Caco-2 (cell line): ENCODE measurements around the gene ARMH3. TPM values are rescaled to one million over a fixed set of nuclear protein-coding genes. Genes with fewer than 3 reads are reported as not detected.

Experiments used
- BruUV-seq: library from RNA; stranded (reverse); fragments of 400-500 nt; replicated peaks from 2 replicates; lab custom pipeline; 2021; lab: Mats Ljungman, UMichigan
- CTCF ChIA-PET: fragments of 300-600 bp; sonication (Branson Sonifier 250); formaldehyde crosslinking; loops from one replicate; lab custom pipeline; 2022; ENCODE audit warnings: antibody characterized with exemption; lab: Charles Lee
- POLR2A ChIA-PET: fragments of 300-600 bp; sonication (Branson Sonifier 250); formaldehyde crosslinking; loops from one replicate; lab custom pipeline; 2022; ENCODE audit warnings: antibody characterized with exemption; lab: Charles Lee
- DNase-seq, 2 experiments: peaks; one replicate each; pipeline versions ENCODE4 v3.0.0 to v3.0.0-alpha.2; 2020 to 2022
- H3K27me3 ChIP-seq: replicated peaks from 2 replicates; pipeline ENCODE4 v1.6.0; 2011; ENCODE audit warnings: low read length; ENCODE audit not compliant: control insufficient read depth, insufficient read depth
- H3K36me3 ChIP-seq: 2 replicates; pipeline ENCODE4 v1.5.1; 2011; ENCODE audit warnings: low read length; ENCODE audit not compliant: control insufficient read depth, insufficient read depth
- H3K4me1 ChIP-seq: fragments of 250-450 bp; sonication (Bioruptor Pico); 2 replicates; pipeline ENCODE4 v1.5.1; 2020; ENCODE audit warnings: mild to moderate bottlenecking
- H3K4me3 ChIP-seq: 2 replicates; pipeline ENCODE4 v1.5.1; 2011; ENCODE audit warnings: low read depth, mild to moderate bottlenecking, control low read depth, low read length
- H3K9me3 ChIP-seq: fragments of 250-450 bp; sonication (Bioruptor Pico); 2 replicates; pipeline ENCODE4 v1.5.1; 2020; ENCODE audit warnings: mild to moderate bottlenecking, moderate library complexity
- H3K27ac Mint-ChIP-seq: one replicate; pipeline ENCODE4 v1.8.0; 2022; ENCODE audit warnings: mixed read lengths; ENCODE audit not compliant: unreplicated experiment
- H3K27me3 Mint-ChIP-seq: one replicate; pipeline ENCODE4 v1.8.0; 2022; ENCODE audit warnings: mixed read lengths; ENCODE audit not compliant: insufficient read depth, unreplicated experiment
- H3K36me3 Mint-ChIP-seq: one replicate; pipeline ENCODE4 v1.8.0; 2022; ENCODE audit warnings: mild to moderate bottlenecking, mixed read lengths; ENCODE audit not compliant: insufficient read depth, unreplicated experiment
- H3K4me1 Mint-ChIP-seq: one replicate; pipeline ENCODE4 v1.8.0; 2022; ENCODE audit warnings: low read depth, mixed read lengths; ENCODE audit not compliant: unreplicated experiment
- H3K4me3 Mint-ChIP-seq: one replicate; pipeline ENCODE4 v1.8.0; 2022; ENCODE audit warnings: mild to moderate bottlenecking, moderate library complexity, mixed read lengths; ENCODE audit not compliant: unreplicated experiment
- H3K9me3 Mint-ChIP-seq: one replicate; pipeline ENCODE4 v1.8.0; 2022; ENCODE audit warnings: mixed read lengths; ENCODE audit not compliant: unreplicated experiment
- CTCF ChIP-seq, 2 experiments: fragments of 200-600 bp in 1 of 2; IDR thresholded peaks; 1 replicate in 1 of 2; 2 replicates in 1 of 2; pipeline versions ENCODE4 v1.5.1 to v1.8.0; 2011 to 2022; ENCODE audit warnings: antibody characterized with exemption in 1 of 2, control low read depth in 1 of 2, inconsistent platforms in 1 of 2, low read depth in 1 of 2, low read length in 1 of 2, mild to moderate bottlenecking in 1 of 2, moderate library complexity in 1 of 2; ENCODE audit not compliant: insufficient read depth in 1 of 2, severe bottlenecking in 1 of 2, unreplicated experiment in 1 of 2
- intact Hi-C: fragments of 100-400 bp; cut with micrococcal nuclease; formaldehyde crosslinking; loops from one replicate; pipeline ENCODE4 v1.10.0; 2022; ENCODE audit not compliant: unreplicated experiment
- total RNA-seq: library from RNA; stranded (reverse); gene quantifications from 2 replicates; pipeline ENCODE4 v1.2.3, GENCODE V29; 2022

Gene ARMH3
- total RNA-seq, 1 experiment from 2014 or later: 17.4 TPM

DNA sequence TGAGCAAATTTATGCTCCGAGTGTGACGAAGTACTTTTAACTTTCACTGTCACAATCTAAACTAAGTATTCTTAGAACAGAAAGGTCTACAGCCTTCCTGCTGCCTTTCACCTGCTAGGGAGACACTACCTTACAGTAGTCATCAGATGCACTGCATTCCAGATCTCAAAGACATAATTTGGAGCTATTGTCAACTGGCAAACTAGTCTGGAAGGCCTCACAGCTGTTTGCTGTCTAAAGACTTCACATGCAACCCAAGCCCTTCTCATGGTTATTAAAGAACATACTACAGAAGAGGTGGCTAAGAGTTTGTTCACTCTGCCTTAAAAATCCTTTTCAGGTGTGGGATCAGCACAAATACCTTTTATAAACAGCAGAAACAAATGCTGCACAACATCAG, 120.5 kb downstream of the ARMH3 start:
- peaks cover 6% of the 10 kb centered on the region; the same call in 1 of the 2 replicates for H3K4me1 ChIP-seq
- H3K27me3 Mint-ChIP-seq: no peaks in the 10 kb centered on the region
- no peak overlapping the region for H3K27ac Mint-ChIP-seq
- no peak for TF ChIP-seq CTCF (IDR thresholded peaks at IDR 0.05; ENCODE audit: insufficient read depth in 1 of 2, low read depth in 1 of 2, low read length in 1 of 2, severe bottlenecking in 1 of 2, unreplicated experiment in 1 of 2)
- no peaks in the 10 kb centered on the region for H3K9me3 ChIP-seq
- no peak overlapping the region for H3K4me3 Mint-ChIP-seq
- H3K4me1 Mint-ChIP-seq: peaks cover 17% of the 10 kb centered on the region
- no peaks in the 10 kb centered on the region; the same call in 1 of the 2 replicates for H3K36me3 ChIP-seq
- H3K4me3 ChIP-seq: no peak overlapping the region
- intact Hi-C loops: no loop called here
- no peak for DNase-seq
- H3K36me3 Mint-ChIP-seq: peaks cover 8% of the 10 kb centered on the region
- no peaks in the 10 kb centered on the region for H3K9me3 Mint-ChIP-seq
- BruUV-seq: no TSS peak
- H3K27me3 ChIP-seq: no peaks in the 10 kb centered on the region
- CTCF ChIA-PET: no interaction called here
- POLR2A ChIA-PET: no interaction called here

DNA sequence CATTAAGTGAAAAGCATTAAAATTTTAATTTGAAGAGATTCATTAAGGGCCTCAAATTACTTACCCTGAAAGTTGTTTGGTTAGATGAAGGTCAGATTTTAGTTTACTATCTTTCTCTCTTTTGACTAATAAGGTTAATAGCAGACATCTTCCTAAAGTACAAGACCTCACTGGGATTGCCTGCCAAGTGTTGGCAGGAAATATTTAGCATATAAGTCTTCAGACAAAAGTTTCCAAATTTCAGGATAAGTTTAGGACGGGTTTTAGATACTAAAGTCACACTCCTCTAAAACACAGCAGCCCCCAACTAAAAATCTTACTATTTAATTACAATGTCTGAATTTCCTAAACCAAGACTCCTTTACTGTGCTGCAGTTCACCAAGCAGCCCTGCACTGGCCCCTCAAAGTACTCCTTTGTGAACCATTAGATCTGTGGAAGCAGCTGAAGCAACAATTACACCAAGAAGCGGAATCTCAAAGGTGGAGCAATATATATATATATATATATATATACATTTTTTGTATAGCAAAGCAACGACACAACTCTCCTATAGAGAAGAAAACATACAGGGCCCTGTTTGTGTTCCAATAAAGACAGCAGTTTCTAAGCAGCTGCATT, 121.2 kb downstream of the ARMH3 start:
- Histone ChIP-seq H3K36me3 (no peaks in the 10 kb centered on the region; the same call in 1 of the 2 replicates), H3K27me3 (no peaks in the 10 kb centered on the region), H3K9me3 (no peaks in the 10 kb centered on the region), H3K4me1 (peaks cover 6% of the 10 kb centered on the region; the same call in 1 of the 2 replicates), H3K4me3 (no peak overlapping the region)
- H3K27me3 Mint-ChIP-seq: no peaks in the 10 kb centered on the region
- peaks cover 15% of the 10 kb centered on the region for H3K4me1 Mint-ChIP-seq
- POLR2A ChIA-PET: no interaction called here
- no peak for TF ChIP-seq CTCF (IDR thresholded peaks at IDR 0.05; ENCODE audit: insufficient read depth in 1 of 2, low read depth in 1 of 2, low read length in 1 of 2, severe bottlenecking in 1 of 2, unreplicated experiment in 1 of 2)
- no peak overlapping the region for H3K4me3 Mint-ChIP-seq
- no peak for DNase-seq
- CTCF ChIA-PET: no interaction called here
- H3K27ac Mint-ChIP-seq: no peak overlapping the region
- BruUV-seq: no TSS peak
- intact Hi-C loops: no loop called here
- peaks cover 8% of the 10 kb centered on the region for H3K36me3 Mint-ChIP-seq
- H3K9me3 Mint-ChIP-seq: no peaks in the 10 kb centered on the region

DNA sequence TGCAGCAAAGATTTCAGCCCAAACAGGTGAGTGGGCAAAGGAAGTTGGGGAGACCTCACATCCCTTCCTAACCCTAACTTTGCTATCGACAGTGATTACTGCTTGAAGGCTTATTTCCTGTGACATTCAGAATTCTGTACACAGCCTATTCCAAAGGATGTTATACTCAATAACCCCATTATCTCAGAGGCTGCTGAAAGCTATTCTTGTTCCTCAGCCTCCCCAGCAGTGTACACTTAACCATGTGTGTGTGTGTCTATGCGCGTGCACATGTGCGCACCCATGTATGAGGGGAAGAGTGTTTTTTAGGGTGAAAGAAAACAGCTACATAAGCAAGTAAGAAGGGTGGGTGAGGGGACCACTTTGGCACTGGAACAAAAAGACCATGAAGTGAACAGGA, 122.0 kb downstream of the ARMH3 start:
- CTCF ChIA-PET: no interaction called here

More for the DNA sequence above, 122.0 kb downstream of the ARMH3 start:
- H3K36me3 Mint-ChIP-seq: peaks cover 8% of the 10 kb centered on the region
- DNase-seq: no peak
- H3K27ac Mint-ChIP-seq: no peak overlapping the region
- no peaks in the 10 kb centered on the region for H3K4me1 ChIP-seq
- no peaks in the 10 kb centered on the region for H3K27me3 Mint-ChIP-seq
- BruUV-seq: no TSS peak
- no peak overlapping the region for H3K4me3 ChIP-seq
- POLR2A ChIA-PET: no interaction called here
- intact Hi-C loops: no loop called here
- H3K4me3 Mint-ChIP-seq: no peak overlapping the region
- no peaks in the 10 kb centered on the region for H3K27me3 ChIP-seq
- no peaks in the 10 kb centered on the region for H3K9me3 Mint-ChIP-seq
- H3K4me1 Mint-ChIP-seq: peaks cover 7% of the 10 kb centered on the region
- H3K36me3 ChIP-seq: no peaks in the 10 kb centered on the region; the same call in 1 of the 2 replicates
- H3K9me3 ChIP-seq: no peaks in the 10 kb centered on the region
- no peak for TF ChIP-seq CTCF (IDR thresholded peaks at IDR 0.05; ENCODE audit: insufficient read depth in 1 of 2, low read depth in 1 of 2, low read length in 1 of 2, severe bottlenecking in 1 of 2, unreplicated experiment in 1 of 2)
